Endothelial cell of hepatic sinusoid (primary cell): ENCODE results near the gene HOXC5.

Experiments
- in situ Hi-C: cut with HindIII; loops from 2 replicates; pipeline ENCODE4 v1.10.0; 2017; ENCODE audit warnings: low sequenced_read_pairs

HOXC5 gene

GRCh38 chr12:54017878-54018467 is 14.9 kb upstream of the HOXC5 start:
- in situ Hi-C loops = loop anchor here (5.0 kb wide), 1 partner anchor 169 kb away; the partner anchor contains the start of gene SMUG1

GRCh38 chr12:54018468-54018984 is 14.3 kb upstream of the HOXC5 start:
- in situ Hi-C loops = loop anchor here (5.0 kb wide), 1 partner anchor 169 kb away; the partner anchor contains the start of gene SMUG1

GRCh38 chr12:54019091-54019811 is 13.6 kb upstream of the HOXC5 start:
- in situ Hi-C loops = loop anchor here (5.0 kb wide), 1 partner anchor 168 kb away; the partner anchor contains the start of gene SMUG1

GRCh38 chr12:54019924-54020590 is 12.8 kb upstream of the HOXC5 start:
- in situ Hi-C loops = loop anchor here (5.0 kb wide), 1 partner anchor 167 kb away; the partner anchor contains the start of gene SMUG1

GRCh38 chr12:54020591-54021405 is 12.1 kb upstream of the HOXC5 start:
- in situ Hi-C loops = no loop called here

- in situ Hi-C loops = no loop called here
Measured at GRCh38 chr12:54021432-54022013, 11.3 kb upstream of the HOXC5 start.

- in situ Hi-C loops = no loop called here
Measured at GRCh38 chr12:54022960-54023884, 9.6 kb upstream of the HOXC5 start.

- in situ Hi-C loops = no loop called here
Measured at GRCh38 chr12:54024127-54024526, 8.7 kb upstream of the HOXC5 start.

- in situ Hi-C loops = no loop called here
Measured at GRCh38 chr12:54024581-54025305, 8.1 kb upstream of the HOXC5 start.

- in situ Hi-C loops = no loop called here
Measured at GRCh38 chr12:54025499-54026405, 7.1 kb upstream of the HOXC5 start.

GRCh38 chr12:54026640-54027441 is 6.0 kb upstream of the HOXC5 start:
- in situ Hi-C loops = no loop called here

GRCh38 chr12:54027442-54027786 is 5.4 kb upstream of the HOXC5 start:
- in situ Hi-C loops = no loop called here

- in situ Hi-C loops = no loop called here
Measured at GRCh38 chr12:54028314-54029201, 4.3 kb upstream of the HOXC5 start, which contains the start of gene HOXC6. Gene HOXC6 (plus strand): TSS chr12:54028440. CDS start chr12:54028522, 82 bp downstream.

- in situ Hi-C loops = no loop called here
Measured at GRCh38 chr12:54029529-54030441, 3.1 kb upstream of the HOXC5 start.

GRCh38 chr12:54030442-54030801 is 2.4 kb upstream of the HOXC5 start:
- in situ Hi-C loops = no loop called here
